D721Med (cell line): ENCODE measurements around the gene C2orf81.

Experiments
- DNase-seq: peaks from one replicate; pipeline ENCODE4 v3.0.0; 2011; ENCODE audit warnings: low spot score; ENCODE audit not compliant: insufficient read length
- FAIRE-seq: peaks from 2 replicates; lab custom pipeline; 2011; peaks lifted over from hg19 to GRCh38; lab: Jason Lieb, UNC
- TF ChIP-seq, protein P1 (sequence below): IDR thresholded peaks from 2 replicates; pipeline ENCODE4 v1.5.1; 2012; ENCODE audit warnings: mild to moderate bottlenecking, control low read depth; ENCODE audit not compliant: insufficient read depth; ENCODE audit errors: missing control alignments

Gene C2orf81

GRCh38 chr2:74418312-74418711 lies 3.1 kb downstream of the C2orf81 start:
- peak; percentile 6 for DNase-seq
- TF ChIP-seq, protein P1, sequence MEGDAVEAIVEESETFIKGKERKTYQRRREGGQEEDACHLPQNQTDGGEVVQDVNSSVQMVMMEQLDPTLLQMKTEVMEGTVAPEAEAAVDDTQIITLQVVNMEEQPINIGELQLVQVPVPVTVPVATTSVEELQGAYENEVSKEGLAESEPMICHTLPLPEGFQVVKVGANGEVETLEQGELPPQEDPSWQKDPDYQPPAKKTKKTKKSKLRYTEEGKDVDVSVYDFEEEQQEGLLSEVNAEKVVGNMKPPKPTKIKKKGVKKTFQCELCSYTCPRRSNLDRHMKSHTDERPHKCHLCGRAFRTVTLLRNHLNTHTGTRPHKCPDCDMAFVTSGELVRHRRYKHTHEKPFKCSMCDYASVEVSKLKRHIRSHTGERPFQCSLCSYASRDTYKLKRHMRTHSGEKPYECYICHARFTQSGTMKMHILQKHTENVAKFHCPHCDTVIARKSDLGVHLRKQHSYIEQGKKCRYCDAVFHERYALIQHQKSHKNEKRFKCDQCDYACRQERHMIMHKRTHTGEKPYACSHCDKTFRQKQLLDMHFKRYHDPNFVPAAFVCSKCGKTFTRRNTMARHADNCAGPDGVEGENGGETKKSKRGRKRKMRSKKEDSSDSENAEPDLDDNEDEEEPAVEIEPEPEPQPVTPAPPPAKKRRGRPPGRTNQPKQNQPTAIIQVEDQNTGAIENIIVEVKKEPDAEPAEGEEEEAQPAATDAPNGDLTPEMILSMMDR = no peak

DNA sequence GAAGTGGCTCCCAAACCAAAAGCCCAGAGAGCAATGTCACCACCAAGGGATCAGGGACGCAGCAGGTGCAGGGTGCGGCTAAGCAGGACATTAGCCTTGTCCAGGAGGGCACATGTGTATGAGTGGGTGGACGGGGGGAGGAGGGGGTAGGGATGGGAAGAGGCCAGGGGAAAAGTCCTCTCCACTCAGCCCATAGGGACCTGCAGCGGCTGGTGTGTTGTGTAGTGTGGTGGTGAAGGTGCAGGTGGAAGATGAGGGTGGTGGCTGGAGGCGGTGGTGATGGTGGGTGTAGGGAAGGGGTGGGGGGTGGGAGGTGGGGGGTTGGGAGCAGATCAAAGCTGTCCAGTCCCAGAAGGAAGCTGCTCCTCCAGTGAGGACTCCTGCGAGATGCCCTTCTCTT lies 3.7 kb downstream of the C2orf81 start:
- DNase-seq (peak; percentile 7), FAIRE-seq (no peak)
- TF ChIP-seq, protein P1 = no peak

More at GRCh38 chr2:74418312-74418711, 3.1 kb downstream of the C2orf81 start:
- FAIRE-seq = no peak

GRCh38 chr2:74417197-74417596 lies 4.2 kb downstream of the C2orf81 start:
- DNase-seq (peak; percentile 11), FAIRE-seq (no peak)
- TF ChIP-seq, protein P1 = no peak

DNA sequence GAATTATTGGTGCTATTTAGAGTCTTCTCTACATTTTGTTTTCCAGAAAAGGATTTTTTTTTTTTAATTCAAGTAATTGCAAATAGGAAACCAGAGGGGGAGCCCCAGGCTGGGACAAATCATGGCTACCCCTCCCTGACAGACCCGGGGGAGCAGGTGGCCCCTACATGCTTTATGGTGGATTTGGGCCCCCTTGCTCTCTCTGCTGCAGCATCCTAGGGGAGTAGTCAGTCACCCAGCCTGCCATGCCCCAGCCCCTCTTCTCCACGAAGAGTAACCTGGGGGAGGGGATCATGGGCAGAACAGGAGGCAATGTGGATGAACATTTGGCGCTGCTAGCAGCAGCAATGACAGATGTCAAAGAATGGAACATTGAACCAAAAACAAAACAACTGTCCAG lies 4.6 kb downstream of the C2orf81 start:
- DNase-seq = peak; percentile 14
- TF ChIP-seq, protein P1 = no peak
- FAIRE-seq = no peak

DNA sequence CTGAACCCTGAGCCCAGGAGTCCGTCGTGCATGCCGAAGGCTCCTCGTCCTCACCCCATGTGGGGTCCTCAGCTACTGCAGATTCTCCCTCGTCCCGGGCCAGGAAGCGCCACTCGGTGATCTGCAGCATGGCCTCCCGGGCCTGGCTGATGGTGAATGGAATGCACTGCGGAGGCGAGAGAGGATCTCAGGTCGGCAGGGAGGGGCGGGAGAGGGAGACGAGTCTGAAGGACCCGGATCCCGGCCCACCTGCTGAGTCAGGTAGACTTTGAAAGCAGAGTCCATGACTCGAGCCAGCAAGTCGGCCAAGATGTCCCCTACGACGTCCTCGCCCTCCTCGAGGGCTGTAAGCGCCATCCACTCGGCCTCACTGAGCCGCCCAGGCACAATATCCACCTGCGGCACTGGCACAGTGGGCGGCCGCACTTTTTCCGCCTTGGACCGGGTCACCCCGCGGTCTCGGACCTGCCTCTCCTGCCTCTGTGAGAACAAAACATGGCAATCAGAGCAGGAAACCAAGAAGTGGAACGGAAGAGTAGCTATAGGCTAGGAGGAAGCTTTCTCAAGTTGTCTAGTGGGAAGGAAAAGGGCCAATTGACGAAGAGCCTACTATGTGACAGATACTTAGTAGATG lies 5.5 kb downstream of the C2orf81 start:
- FAIRE-seq = no peak
- TF ChIP-seq, protein P1 = no peak

DNA sequence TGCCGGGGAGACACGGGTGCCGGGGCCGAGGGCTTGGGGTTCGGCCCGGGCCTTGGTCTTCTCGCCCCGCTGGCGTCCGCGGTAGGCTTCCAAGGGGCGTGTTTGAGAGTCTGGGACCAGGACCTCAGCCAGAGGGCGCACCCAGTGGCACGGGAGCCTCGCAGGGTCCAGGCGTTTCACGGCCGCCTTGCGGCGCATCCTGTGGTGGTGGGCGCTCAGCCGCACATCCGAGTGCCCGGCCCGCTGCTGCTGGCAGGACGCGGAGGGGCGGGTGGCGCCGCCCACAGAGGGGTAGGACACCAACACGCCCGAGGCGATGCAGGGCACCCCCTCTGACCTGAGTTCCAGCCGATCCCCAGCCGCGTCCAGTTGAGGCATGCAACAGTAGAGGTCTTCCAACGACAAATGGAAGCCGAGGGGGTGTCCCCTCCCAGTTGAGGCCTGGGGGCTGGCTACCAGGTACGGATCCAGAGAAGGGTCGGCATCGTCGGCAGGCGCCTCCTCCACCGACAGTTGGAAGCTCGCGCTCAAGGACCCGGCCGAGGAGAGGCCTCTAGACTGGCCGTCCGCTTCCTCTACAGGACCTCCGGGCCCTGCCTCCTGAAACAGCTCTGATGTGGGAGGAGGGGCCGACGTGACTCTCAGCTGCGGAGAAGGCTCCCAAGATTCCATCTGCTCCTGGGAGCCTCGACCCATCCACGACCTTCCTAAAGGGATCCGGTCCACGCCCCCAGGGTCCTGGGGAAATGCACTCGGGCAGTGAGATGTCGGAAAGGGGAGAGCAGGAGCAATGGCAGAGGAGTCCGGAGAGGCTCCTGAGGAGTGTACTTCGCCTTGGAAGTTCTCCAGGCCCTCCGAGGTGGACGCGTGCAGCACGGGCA lies 6.3 kb downstream of the C2orf81 start:
- no peak for FAIRE-seq
- DNase-seq = peak; percentile 15
- TF ChIP-seq, protein P1 = no peak

More for the DNA sequence above, 5.5 kb downstream of the C2orf81 start:
- DNase-seq = peak; percentile 1

DNA sequence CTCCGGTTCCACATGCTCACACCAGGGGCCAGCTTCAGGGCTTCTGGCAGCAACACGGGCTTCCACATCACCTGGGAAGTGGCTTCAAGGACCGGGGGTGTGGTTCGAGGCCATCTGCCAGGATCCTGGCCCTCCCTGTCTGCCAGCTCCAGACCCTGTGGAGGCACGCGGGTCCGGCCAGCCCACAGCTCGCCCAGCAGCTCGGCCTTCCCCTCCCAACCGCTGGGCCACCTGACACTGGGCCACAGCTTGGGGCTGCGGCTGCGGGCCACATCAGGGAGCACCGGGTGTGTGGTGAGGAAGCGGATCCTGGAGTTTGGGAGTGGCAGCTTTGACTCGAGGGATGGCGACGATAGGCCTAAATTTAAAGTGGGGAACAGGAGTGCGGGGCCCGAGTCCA lies 7.0 kb downstream of the C2orf81 start:
- peak; percentile 15 for DNase-seq
- TF ChIP-seq, protein P1 = no peak
- FAIRE-seq = no peak
